GM12872 (cell line): ENCODE measurements around the gene MMP17.

Source experiments
- CTCF ChIP-seq: IDR thresholded peaks from 3 replicates; pipeline ENCODE4 v1.5.1; 2011; ENCODE audit warnings: low read depth, mild to moderate bottlenecking, low read length, moderate library complexity; ENCODE audit not compliant: insufficient read depth

MMP17 gene

GRCh38 chr12:131832321-131833231, 4.4 kb downstream of the MMP17 start:
- no peak for TF ChIP-seq CTCF

- TF ChIP-seq CTCF, result no peak
Measured at GRCh38 chr12:131833288-131833895, 5.2 kb downstream of the MMP17 start.

GRCh38 chr12:131833896-131834641, 5.9 kb downstream of the MMP17 start:
- TF ChIP-seq CTCF, result peak; percentile 58

- TF ChIP-seq CTCF, result no peak
Measured at GRCh38 chr12:131834798-131835615, 6.8 kb downstream of the MMP17 start.

- TF ChIP-seq CTCF, result no peak
Measured at GRCh38 chr12:131835616-131836171, 7.5 kb downstream of the MMP17 start.

- peak; percentile 35 for TF ChIP-seq CTCF
Measured at GRCh38 chr12:131836193-131836592, 8.0 kb downstream of the MMP17 start.
